Sigmoid colon (tissue), 7 donors: Measurements from ENCODE around the gene CPNE4. TPM values are rescaled to one million over a fixed set of nuclear protein-coding genes. Genes with fewer than 3 reads are reported as not detected.

Source experiments
- DNase-seq: peaks from one replicate; pipeline ENCODE4 v3.0.0-alpha.2; 2019
- H3K27ac ChIP-seq, 4 donors: fragments of 200-600 bp; sonication (generic); one replicate each; pipeline ENCODE4 v1.5.1; 2016 to 2019; ENCODE audit warnings: mild to moderate bottlenecking in 1 of 4
- H3K27me3 ChIP-seq, 3 donors: fragments of 200-600 bp; sonication (generic); one replicate each; pipeline ENCODE4 v1.5.1; 2019; ENCODE audit warnings: mild to moderate bottlenecking in 1 of 3
- H3K36me3 ChIP-seq, 4 donors: fragments of 200-600 bp; sonication (generic); one replicate each; pipeline ENCODE4 v1.5.1; 2016 to 2019
- H3K4me1 ChIP-seq, 4 donors: fragments of 200-600 bp; sonication (generic); one replicate each; pipeline ENCODE4 v1.5.1; 2017 to 2019
- H3K4me3 ChIP-seq, 4 donors: fragments of 200-600 bp; sonication (generic); one replicate each; pipeline ENCODE4 v1.5.1; 2017 to 2019; ENCODE audit warnings: mild to moderate bottlenecking in 2 of 4, moderate library complexity in 1 of 4
- H3K9me3 ChIP-seq, 4 donors: fragments of 200-600 bp in 3 of 4; sonication (generic) in 3 of 4; one replicate each; pipeline versions ENCODE4 v1.5.1 to v1.6.1; 2013 to 2019
- EP300 ChIP-seq, 4 donors: sonication (generic); formaldehyde crosslinking; IDR thresholded peaks; one replicate each; pipeline ENCODE4 v1.6.1; 2017; ENCODE audit warnings: antibody characterized with exemption in 4 of 4
- POLR2A ChIP-seq, 2 donors: fragments of 450-650 bp; IDR thresholded peaks; one replicate each; pipeline ENCODE4 v1.6.1; 2016; ENCODE audit warnings: antibody characterized with exemption in 2 of 2, mild to moderate bottlenecking in 2 of 2, moderate library complexity in 2 of 2
- POLR2AphosphoS5 ChIP-seq, 4 donors: sonication (generic); formaldehyde crosslinking; IDR thresholded peaks; one replicate each; pipeline ENCODE4 v1.6.1; 2017; ENCODE audit warnings: antibody characterized with exemption in 4 of 4
- WGBS, 2 donors: extraction: QIAGEN DNeasy Blood & Tissue Kit; methylation state at CpG; one replicate each; pipeline ENCODE4 v1.1.7; 2013; 5-methylcytosine and 5-hydroxymethylcytosine counted together
- intact Hi-C: fragments of 100-400 bp; cut with DNase I; formaldehyde crosslinking; loops from one replicate; pipeline ENCODE4 v1.15.1; 2023
- polyA plus RNA-seq, 3 donors: library from polyadenylated mRNA; stranded (reverse); fragments of 200-250 nt; gene quantifications; one replicate each; pipeline ENCODE4 v1.2.3, GENCODE V29; 2013
- total RNA-seq, 4 donors: library from RNA; depleted of rRNA; stranded (reverse); fragments of >200 nt; gene quantifications; one replicate each; pipeline ENCODE4 v1.1.0, GENCODE V29; 2016
- TF ChIP-seq, protein P1 (sequence below), 4 experiments: fragments of 450-650 bp in 3 of 4; fragments of 200-600 bp in 1 of 4; IDR thresholded peaks; one replicate each; pipeline ENCODE4 v1.5.1; 2016 to 2019; ENCODE audit warnings: antibody characterized with exemption in 4 of 4, mild to moderate bottlenecking in 3 of 4, moderate library complexity in 2 of 4
- donor health status: healthy with polysubstance abuse.
- donor health status: Bipolar disorder and iron deficiency.
- donor health status: healthy.

The CPNE4 gene
- total and polyA plus RNA-seq, 7 donors = 0.23 to 1.1 (median 0.54) TPM; not detected in 2

- TF ChIP-seq, protein P1, sequence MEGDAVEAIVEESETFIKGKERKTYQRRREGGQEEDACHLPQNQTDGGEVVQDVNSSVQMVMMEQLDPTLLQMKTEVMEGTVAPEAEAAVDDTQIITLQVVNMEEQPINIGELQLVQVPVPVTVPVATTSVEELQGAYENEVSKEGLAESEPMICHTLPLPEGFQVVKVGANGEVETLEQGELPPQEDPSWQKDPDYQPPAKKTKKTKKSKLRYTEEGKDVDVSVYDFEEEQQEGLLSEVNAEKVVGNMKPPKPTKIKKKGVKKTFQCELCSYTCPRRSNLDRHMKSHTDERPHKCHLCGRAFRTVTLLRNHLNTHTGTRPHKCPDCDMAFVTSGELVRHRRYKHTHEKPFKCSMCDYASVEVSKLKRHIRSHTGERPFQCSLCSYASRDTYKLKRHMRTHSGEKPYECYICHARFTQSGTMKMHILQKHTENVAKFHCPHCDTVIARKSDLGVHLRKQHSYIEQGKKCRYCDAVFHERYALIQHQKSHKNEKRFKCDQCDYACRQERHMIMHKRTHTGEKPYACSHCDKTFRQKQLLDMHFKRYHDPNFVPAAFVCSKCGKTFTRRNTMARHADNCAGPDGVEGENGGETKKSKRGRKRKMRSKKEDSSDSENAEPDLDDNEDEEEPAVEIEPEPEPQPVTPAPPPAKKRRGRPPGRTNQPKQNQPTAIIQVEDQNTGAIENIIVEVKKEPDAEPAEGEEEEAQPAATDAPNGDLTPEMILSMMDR (IDR thresholded peaks at IDR 0.05) = no peak
- TF ChIP-seq POLR2AphosphoS5 (IDR thresholded peaks at IDR 0.05) = no peak
- TF ChIP-seq EP300 (IDR thresholded peaks at IDR 0.05) = no peak
- TF ChIP-seq POLR2A (IDR thresholded peaks at IDR 0.05) = no peak
- Histone ChIP-seq H3K4me3 (no peak overlapping the region), H3K9me3 (peaks cover 0 to 4% (median 0%) of the 10 kb centered on the region in 4 donors), H3K36me3 (no peaks in the 10 kb centered on the region), H3K27ac (no peak overlapping the region), H3K4me1 (no peaks in the 10 kb centered on the region), H3K27me3 (no peaks in the 10 kb centered on the region)
- DNase-seq = no peak
- WGBS, 2 donors = 72 to 76% methylated on average over 1 of the region's 1 CpG
- intact Hi-C loops = no loop called here
Observed at GRCh38 chr3:131983689-131984088, 51.1 kb downstream of the CPNE4 start.

DNA sequence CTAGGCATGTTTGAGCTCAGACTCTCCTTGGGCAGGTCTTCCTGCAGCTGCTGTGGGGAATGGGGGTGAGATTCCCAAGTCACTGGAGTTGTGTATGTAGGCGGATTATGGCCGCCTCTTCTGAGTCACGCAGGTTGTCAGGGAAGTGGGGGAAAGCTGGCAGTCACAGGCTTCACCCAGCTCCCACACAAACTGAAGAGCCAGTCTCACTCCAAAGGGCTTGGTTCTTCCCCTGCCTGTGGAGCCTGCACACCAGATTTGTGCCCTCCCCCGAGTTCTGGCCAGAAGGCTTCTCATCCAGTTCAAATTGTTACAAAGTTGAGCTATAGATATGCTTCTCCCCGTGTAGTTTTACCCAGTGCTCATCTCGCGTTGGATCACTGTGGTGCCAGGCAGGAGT, 53.5 kb downstream of the CPNE4 start:
- intact Hi-C loops = no loop called here
- no peak overlapping the region for H3K4me3 ChIP-seq
- DNase-seq = no peak
- TF ChIP-seq POLR2A (IDR thresholded peaks at IDR 0.05) (no peak), EP300 (IDR thresholded peaks at IDR 0.05) (no peak), POLR2AphosphoS5 (IDR thresholded peaks at IDR 0.05) (no peak)
- TF ChIP-seq, protein P1 (IDR thresholded peaks at IDR 0.05) = no peak
- no peaks in the 10 kb centered on the region for H3K4me1 ChIP-seq
- 86 to 91% methylated on average over 7 of the region's 7 CpGs for WGBS, 2 donors
- H3K36me3 ChIP-seq = no peaks in the 10 kb centered on the region
- no peak overlapping the region for H3K27ac ChIP-seq
- H3K9me3 ChIP-seq = peaks cover 0 to 4% (median 0%) of the 10 kb centered on the region in 4 donors
- H3K27me3 ChIP-seq = no peaks in the 10 kb centered on the region

GRCh38 chr3:131976448-131976847, 58.4 kb downstream of the CPNE4 start:
- no peak for DNase-seq
- 31 to 42% methylated on average over 2 of the region's 2 CpGs for WGBS, 2 donors
- Histone ChIP-seq H3K9me3 (peaks cover 0 to 4% (median 0%) of the 10 kb centered on the region in 4 donors), H3K4me3 (no peak overlapping the region), H3K4me1 (no peaks in the 10 kb centered on the region), H3K27ac (no peak overlapping the region), H3K36me3 (no peaks in the 10 kb centered on the region), H3K27me3 (no peaks in the 10 kb centered on the region)
- TF ChIP-seq, protein P1 (IDR thresholded peaks at IDR 0.05) = no peak
- TF ChIP-seq EP300 (IDR thresholded peaks at IDR 0.05) (no peak), POLR2AphosphoS5 (IDR thresholded peaks at IDR 0.05) (no peak), POLR2A (IDR thresholded peaks at IDR 0.05) (no peak)
- intact Hi-C loops = no loop called here

GRCh38 chr3:131975047-131975446, 59.8 kb downstream of the CPNE4 start:
- WGBS, 2 donors = 41 to 67% methylated on average over 6 of the region's 6 CpGs
- no peak for DNase-seq
- Histone ChIP-seq H3K27ac (no peak overlapping the region), H3K27me3 (no peaks in the 10 kb centered on the region), H3K36me3 (no peaks in the 10 kb centered on the region), H3K9me3 (peaks cover 0 to 3% (median 0%) of the 10 kb centered on the region in 4 donors), H3K4me1 (no peaks in the 10 kb centered on the region), H3K4me3 (no peak overlapping the region)
- intact Hi-C loops = no loop called here
- TF ChIP-seq, protein P1 (IDR thresholded peaks at IDR 0.05) = no peak
- TF ChIP-seq EP300 (IDR thresholded peaks at IDR 0.05) (no peak), POLR2A (IDR thresholded peaks at IDR 0.05) (no peak), POLR2AphosphoS5 (IDR thresholded peaks at IDR 0.05) (no peak)

- intact Hi-C loops = no loop called here
- Histone ChIP-seq H3K4me1 (no peaks in the 10 kb centered on the region), H3K27ac (no peak overlapping the region), H3K27me3 (no peaks in the 10 kb centered on the region), H3K9me3 (no peaks in the 10 kb centered on the region), H3K4me3 (no peak overlapping the region), H3K36me3 (no peaks in the 10 kb centered on the region)
- no peak for DNase-seq
- WGBS, 2 donors = 26 to 45% methylated on average over 4 of the region's 4 CpGs
- TF ChIP-seq POLR2AphosphoS5 (IDR thresholded peaks at IDR 0.05) (no peak), EP300 (IDR thresholded peaks at IDR 0.05) (no peak)
Observed at GRCh38 chr3:131973731-131974130, 61.1 kb downstream of the CPNE4 start.
